Adipose tissue (tissue), 3 donors: Measurements from ENCODE around the gene TRIM45. TPM values are rescaled to one million over a fixed set of nuclear protein-coding genes. Genes with fewer than 3 reads are reported as not detected.
"Not testable (repeated sequence)": the region's sequence is repeated elsewhere in the genome, so short reads cannot be mapped to it uniquely, and the experiment has no call there.

Experiments used
- H3K27ac ChIP-seq: one replicate; pipeline ENCODE4 v1.5.1; 2013; ENCODE audit warnings: low read depth, low read length
- WGBS, 3 donors: extraction: QIAGEN DNeasy Blood & Tissue Kit; methylation state at CpG; one replicate each; pipeline ENCODE4 v1.1.7; 2013; 5-methylcytosine and 5-hydroxymethylcytosine counted together
- polyA plus RNA-seq, 3 donors: library from polyadenylated mRNA; stranded (reverse); fragments of 200-250 nt; gene quantifications; one replicate each; pipeline ENCODE4 v1.2.3, GENCODE V29; 2013
- donor health status: healthy with polysubstance abuse.
- donor health status: Bipolar disorder and iron deficiency.
- donor health status: healthy.

Gene TRIM45
- polyA plus RNA-seq, 3 donors = 1.2 to 3.6 (median 1.3) TPM

DNA sequence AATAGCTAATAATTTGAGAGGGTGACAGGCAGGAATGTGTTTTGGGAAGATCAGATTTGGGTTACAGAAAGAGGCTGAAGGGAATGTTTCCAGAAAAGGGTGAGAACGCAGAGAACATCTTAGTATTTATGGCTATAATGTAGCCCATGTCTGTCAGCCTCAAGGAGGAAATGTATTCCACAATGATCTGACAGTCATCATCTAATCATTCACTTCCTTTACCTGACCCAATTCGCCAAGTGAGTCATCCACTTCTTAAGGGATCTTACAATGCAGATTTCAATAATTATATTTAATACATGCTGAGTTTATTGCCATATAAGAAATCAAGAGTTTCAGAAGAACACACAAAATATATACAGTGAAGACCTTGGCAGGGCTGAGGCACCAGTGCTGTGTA, 10.8 kb downstream of the TRIM45 start:
- WGBS, 3 donors = 90 to 91% (median 91%) methylated on average over 2 of the region's 2 CpGs
- no peak overlapping the region for H3K27ac ChIP-seq

DNA sequence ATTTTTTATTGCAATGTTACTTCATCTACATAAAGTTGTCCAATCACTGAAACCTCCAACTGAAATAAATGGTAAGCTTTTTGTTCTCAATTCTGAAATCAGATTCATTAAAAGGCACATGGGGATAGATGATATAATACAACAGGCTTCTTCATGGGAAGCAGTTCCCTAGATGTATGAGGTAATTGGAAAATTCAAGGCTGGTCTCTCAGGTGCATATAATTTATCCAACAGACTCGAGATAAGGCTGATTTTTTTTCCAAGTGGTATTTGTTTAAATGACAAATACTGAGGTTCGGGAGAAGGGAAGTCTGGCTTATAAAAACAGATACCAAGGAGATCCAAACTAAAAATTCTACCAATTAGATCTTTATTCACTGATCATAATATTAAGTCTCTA, 14.2 kb downstream of the TRIM45 start:
- WGBS, 3 donors = 21 to 87% (median 75%) methylated on average over 2 of the region's 2 CpGs
- H3K27ac ChIP-seq = no peak overlapping the region

DNA sequence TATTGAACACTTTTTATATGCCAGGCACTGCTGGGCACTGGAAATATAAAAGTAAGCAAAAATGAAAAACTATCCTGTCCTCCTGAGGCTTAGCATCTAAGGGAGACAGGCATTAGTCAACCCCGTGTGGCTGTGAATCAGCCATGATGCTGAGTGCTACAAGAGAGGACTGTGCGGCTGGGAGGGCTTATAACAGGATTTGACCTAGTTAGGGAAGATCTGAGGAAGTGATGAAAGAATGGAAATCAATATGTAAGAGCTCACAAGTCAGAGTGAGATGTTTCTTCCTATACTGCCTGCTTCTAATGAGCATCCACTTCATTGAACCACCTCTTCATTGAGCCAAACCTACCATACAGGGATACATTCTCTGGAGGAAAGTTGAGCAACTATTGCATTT, 15.1 kb downstream of the TRIM45 start:
- no peak overlapping the region for H3K27ac ChIP-seq
- 91 to 98% (median 94%) methylated on average over 2 of the region's 2 CpGs for whole genome bisulfite sequencing, 3 donors

DNA sequence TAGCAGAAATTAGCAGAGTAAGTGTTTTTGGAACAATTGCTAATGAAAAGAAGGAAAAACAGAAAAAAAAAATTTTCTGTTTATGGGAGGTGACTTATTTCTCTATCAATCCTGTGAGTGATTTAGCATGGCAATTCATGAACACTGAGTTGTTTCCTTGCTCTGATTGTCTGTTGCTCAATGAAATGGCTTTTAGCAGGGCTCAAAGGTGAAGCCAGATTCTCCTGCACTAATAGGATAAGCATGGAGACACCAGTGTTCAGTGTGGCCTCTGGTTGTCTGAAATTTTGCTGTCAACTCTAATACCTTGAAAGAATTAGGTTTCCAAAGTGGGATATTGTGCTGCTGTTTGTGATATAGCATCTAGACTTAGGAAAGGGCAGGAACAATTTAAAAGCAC, 15.8 kb downstream of the TRIM45 start:
- H3K27ac ChIP-seq = no peak overlapping the region

DNA sequence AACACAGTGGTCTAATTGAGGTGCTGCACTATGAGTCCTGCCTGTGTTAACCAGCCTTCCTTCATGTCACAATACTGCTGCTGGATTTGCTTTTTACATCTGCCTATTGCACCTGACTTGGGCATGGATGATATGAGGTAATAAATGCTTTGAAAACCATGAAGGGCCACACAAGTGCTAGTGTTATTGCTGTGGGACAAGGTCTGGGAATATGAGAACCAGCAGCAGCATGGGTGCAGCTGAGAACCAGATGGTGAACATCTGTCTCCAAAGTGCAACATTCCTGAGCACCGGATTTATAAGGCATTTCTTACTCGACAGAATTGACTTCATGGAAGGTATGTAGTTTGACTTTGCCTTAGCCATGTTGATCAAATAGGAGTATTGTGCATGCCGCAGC, 16.6 kb downstream of the TRIM45 start:
- H3K27ac ChIP-seq = no peak overlapping the region
- 47 to 84% (median 83%) methylated on average over 3 of the region's 3 CpGs for WGBS, 3 donors

DNA sequence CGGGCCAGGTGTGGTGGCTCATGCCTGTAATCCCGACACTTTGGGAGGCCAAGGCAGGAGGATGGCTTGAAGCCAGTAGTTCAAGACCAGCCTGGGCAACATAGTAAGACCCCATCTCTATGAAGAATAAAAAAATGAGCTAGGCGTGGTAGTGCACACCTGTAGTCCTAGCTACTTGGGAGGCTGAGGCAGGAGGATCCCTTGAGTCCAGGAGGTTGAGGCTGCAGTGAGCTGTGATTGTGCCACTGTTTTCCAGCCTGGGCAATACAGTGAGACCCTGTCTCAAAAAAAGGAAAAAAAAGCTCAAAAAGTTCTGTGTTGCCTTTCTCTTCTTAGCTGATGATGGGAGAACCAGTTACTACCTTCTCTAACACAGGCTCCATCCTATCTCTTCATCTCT, 19.7 kb downstream of the TRIM45 start:
- not testable (repeated sequence) for H3K27ac ChIP-seq
- WGBS, 3 donors = 95 to 100% (median 99%) methylated on average over 3 of the region's 3 CpGs

DNA sequence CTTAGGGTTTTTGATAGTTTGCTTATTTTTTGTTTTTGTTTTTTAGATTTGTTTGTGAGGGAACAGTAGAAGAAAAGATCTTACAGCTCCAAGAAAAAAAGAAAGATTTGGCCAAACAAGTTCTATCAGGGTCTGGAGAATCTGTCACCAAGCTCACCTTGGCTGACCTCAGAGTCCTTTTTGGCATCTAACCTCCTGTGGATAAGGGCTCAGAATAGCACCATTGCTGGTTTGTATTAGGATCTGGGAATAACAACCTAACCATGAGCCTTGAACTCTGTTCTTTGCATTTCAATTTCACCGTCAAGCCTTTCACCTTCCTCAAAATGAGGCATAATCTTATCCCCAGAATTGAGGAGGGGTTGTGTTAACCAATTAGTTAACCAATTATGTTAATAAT, 20.2 kb downstream of the TRIM45 start:
- 46 to 97% (median 91%) methylated on average over 1 of the region's 1 CpG for WGBS, 3 donors
- no peak overlapping the region for H3K27ac ChIP-seq

DNA sequence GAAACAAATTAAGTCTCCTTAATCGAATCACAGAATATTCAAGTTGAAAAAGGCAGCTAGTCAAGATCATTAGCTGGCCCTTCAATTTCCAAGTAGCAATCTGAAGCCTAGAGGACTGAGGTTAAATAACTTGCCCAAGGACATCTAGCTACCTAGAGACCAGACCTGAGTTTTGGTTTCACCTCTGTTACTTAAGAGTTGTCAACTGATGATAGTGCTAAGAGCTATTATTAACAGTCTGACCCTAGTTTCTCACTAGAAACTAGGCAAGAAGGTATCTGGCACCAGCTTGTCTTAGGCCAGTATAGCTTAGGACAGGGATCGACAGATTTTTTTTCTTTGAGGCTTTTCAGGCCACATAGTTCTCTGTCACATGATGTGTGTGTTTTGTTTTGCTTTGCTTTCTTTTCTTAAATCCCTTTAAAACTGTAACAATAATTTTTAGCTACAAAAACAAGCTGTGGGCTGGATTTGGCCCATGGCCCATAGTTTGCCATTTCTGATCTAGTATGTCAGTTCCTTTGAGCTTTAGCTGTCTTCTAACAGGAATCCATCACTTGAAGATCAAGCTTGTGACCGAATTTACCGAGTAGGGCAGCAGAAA, 23.2 kb downstream of the TRIM45 start:
- no peak overlapping the region for H3K27ac ChIP-seq
- 88 to 94% (median 93%) methylated on average over 4 of the region's 4 CpGs for WGBS, 3 donors

DNA sequence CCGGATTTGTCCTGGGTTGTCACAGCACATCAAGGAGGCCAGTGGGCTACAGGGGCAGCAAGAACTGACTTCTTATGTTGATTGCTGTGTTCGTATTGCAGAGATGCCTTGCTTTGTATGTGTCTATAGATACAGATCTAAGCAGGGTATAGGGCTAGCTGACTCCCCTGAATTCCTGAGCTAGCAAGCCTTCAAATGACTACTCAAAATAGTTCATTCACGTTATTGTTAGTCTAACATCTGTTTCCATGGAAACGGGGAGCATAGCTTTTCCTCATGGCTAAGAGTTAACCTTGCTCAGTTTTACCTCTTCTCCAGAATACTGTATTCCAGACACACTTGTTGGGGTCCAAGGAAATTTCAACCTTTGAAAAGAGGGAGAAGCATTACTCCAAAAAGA, 24.1 kb downstream of the TRIM45 start:
- 47 to 84% (median 82%) methylated on average over 4 of the region's 4 CpGs for WGBS, 3 donors
- no peak overlapping the region for H3K27ac ChIP-seq

DNA sequence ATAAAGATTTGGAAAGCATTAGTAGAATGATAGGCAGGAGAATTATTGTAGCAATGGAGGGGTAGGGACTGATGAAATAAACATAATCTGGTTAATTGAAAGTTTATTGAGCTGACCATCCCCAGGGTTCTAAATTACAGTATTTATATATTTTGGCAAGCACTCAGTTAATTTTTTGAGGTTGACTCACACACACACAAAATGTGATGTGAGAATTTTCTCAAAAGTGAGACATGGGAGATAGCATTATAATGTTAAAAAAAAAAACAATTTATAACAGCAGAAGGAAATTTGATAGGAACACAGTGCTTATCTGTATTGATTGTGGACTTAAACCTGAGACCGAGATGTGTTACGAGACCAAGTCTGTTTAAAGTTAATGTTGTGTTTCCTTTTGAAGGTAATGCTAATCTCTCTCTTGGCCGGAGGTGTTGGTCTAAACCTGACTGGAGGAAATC, 24.6 kb downstream of the TRIM45 start:
- WGBS, 3 donors = 36 to 92% (median 88%) methylated on average over 3 of the region's 3 CpGs
- no peak overlapping the region for H3K27ac ChIP-seq

DNA sequence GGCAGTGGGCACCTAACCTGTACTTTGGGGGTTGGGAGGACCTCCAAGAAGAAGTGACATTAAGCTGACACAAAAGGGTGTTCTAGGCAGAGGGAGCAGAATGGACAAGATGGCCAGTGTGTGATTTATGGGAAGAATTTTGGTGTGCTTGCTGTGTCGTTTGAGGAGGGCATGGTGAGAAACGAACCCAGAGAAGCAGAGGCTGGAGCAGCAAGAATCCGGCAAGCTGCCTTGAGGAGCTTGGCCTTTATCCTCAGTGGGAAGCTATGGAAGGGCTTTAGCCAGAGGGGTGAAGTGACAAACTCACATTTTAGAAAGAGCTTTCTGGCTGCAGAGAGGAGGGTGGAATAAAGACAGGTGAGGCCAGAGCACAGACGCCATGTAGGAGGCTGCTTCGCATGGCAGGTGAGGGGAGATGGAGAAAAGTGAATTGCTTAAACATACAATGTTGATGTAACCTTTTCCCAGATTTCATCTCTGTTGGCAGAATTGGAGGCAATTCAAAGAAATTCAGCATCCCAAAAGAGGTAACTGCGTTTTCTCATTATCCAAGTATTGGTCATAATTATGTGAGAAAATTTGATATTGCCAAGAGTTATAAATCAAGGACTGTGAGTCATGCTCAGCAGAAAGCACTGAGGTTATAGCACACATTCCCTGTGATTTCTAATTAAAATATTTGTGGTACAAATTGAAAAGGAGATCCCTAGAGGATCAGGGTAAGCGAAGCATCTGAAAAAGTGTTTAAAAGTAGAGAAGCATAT, 26.5 kb downstream of the TRIM45 start:
- no peak overlapping the region for H3K27ac ChIP-seq
- WGBS, 3 donors = 82 to 94% (median 85%) methylated on average over 7 of the region's 7 CpGs

DNA sequence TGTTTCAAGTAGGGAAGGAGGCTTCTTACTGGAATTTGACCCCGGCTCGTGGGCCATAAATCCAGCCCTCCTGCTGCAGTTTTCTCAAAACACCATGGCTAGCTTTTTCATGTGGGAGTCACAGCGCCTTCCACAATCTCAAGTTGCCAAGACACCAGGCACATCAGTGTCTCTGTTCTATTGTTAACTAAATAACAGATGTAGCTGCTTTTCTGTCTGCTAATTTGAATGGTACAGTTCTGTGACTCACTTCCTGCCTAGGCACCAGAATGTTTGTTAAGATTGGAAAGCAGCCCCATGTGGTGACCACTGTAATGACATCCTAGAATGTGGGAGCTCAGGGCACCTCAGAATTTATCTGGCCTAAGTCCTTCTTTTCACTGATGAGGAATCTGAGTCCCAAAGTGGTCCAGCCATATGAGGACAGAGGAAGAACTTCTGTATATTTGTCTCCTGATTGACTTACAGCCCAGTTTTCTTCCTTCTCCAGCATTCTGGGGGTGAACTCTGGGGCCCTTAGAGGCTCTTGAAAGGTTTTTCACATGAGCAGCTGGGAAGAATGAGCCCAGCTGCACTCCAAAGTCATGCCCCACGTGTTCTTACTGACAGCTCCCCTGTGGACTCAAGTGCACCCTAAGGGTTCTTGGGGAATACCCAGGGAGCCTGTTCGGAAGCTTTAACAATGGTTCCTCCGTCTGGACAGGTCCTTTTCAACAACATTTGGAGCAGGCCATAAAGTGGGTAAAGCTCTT, 27.5 kb downstream of the TRIM45 start:
- H3K27ac ChIP-seq = no peak overlapping the region
- WGBS, 3 donors = 88 to 96% (median 91%) methylated on average over 6 of the region's 6 CpGs

DNA sequence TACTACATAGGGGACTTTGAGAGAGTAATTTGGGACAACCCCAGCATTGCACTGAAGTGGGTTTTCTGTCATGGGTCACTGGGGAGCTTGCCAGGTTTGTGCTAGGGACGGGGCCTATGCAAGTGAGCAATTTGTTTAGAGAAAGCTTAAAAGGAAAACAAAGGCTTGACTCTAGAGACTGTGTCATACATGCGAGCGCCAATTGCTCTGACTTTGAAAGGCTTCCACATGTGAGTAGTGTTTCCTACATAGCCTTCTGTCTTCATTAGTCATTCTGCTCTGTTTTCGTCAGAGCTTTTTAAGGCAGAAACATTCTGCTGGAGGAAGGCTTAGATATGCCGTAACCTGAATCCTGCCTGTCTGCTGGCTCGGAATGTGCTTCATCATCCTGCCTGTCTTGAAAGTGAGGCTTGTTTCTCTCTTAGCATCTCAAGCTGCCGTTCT, 28.4 kb downstream of the TRIM45 start:
- 56 to 87% (median 60%) methylated on average over 7 of the region's 7 CpGs for WGBS, 3 donors
- no peak overlapping the region for H3K27ac ChIP-seq

DNA sequence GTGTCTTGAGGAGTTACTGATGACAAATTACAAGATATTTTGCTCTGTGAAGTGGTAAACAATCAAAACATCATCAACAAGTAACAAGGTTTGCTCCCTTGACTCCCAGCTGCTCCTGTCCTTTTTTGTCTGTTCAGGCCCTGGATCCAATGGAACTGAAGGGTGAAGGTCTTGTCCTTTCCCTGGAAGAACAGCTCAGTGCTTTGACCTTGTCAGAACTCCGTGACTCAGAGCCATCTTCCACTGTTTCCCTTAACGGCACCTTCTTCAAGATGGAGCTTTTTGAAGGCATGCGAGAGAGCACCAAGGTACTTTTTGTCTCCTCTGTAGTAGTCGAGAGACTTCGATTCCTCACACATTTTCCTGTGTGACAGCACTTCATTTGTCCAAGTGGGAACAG, 29.0 kb downstream of the TRIM45 start:
- no peak overlapping the region for H3K27ac ChIP-seq
- 76 to 85% (median 79%) methylated on average over 5 of the region's 5 CpGs for WGBS, 3 donors

DNA sequence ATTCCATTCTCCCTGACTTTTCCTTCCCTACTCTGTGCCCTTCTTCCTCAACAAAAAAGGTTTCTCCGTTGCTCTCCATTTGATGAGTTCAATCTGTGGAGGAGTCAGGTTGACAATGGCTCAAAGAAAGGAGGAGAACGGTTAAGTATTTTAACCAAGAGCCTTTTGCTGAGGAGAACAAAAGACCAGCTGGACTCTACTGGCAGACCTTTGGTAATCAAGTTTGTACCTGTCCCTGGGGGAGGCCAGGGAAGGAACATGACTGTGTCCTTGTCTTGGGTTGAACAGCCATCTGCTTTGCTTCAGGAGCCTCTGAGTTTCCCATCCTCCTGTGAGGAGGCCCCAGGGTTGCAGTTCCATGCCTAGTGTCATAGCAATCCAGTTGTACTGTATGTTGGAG, 31.6 kb downstream of the TRIM45 start:
- H3K27ac ChIP-seq = no peak overlapping the region
- WGBS, 3 donors = 92 to 97% (median 93%) methylated on average over 2 of the region's 2 CpGs

DNA sequence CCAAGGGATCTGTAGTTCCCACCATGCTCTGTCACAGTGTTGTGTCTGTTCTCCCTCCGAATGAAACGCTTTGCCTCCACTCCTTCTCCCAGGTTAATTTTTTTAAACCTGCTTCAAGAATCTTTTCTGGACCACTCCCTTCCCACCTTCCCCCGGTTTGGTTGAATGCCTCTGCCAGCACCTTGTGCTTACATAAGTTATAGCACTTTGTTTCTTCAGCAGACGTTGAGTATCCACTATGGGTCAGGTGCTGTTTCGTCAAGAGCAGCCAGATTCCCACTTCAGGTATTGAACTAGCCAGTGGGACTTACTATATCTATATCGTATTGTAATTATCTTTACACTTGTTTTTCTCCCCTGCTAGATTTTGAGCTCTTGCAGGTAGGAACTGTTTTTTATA, 33.9 kb downstream of the TRIM45 start:
- 96 to 97% (median 96%) methylated on average over 6 of the region's 6 CpGs for WGBS, 3 donors
- no peak overlapping the region for H3K27ac ChIP-seq

DNA sequence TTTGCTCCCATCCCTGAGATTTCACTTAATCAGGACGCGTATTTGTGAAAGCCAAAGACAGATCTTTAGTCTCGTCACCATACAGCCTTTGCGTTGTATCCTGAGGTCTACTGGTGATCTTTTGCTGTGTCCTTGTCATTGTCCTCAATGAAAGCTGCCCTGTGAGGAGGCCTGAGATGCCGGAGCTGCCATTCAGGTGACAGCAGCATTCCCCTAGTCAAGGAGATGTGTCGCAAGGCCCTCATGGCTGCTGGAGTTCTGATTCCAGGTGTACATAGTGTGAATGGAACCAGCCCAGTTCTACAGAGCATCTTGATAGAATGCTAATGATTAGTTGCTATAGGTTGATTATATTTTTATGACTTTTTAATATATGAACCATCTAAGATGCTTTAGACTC, 37.3 kb downstream of the TRIM45 start:
- 81% methylated on average over 6 of the region's 6 CpGs for WGBS, 3 donors
- H3K27ac ChIP-seq = no peak overlapping the region

DNA sequence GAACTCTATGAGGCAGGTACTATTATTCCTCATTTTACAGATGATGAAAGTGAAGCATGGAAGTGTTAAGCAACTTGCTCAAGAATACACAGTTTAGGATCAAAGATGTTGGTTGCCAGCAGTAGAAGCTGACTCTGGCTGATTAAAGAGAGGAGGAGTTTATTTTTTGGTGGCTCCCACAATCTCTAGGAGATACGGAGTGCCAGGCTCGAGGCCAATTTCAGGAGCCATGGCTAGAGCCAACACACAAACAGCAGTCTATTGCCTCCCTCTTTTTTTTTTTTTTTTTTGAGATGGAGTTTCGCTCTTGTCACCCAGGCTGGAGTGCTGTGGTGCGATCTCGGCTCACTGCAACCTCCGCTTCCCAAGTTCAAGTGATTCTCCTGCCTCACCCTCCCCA, 41.8 kb downstream of the TRIM45 start:
- no peak overlapping the region for H3K27ac ChIP-seq
- WGBS, 3 donors = 86 to 94% (median 87%) methylated on average over 6 of the region's 6 CpGs

DNA sequence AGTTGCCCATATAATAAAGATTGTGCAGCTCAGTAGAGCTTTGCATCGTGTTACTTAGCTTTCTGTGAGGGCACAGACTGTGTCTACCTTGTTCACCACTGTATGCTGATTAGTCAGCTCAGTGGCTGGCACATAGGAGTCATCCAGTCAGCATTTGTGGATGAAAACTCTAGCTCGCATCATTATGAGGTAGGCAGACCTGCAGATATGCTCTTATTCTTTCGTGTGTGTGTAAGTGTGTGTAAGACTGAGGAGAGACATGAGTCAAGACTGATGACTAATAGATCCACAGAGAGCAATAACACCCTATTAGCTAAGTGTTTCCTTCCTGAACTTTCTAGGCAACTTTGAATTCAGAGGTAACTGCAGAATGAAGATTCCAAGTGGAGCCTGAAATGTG, 44.3 kb downstream of the TRIM45 start:
- H3K27ac ChIP-seq = no peak overlapping the region
- WGBS, 3 donors = 62 to 75% (median 75%) methylated on average over 3 of the region's 3 CpGs
